Measurements from ENCODE around the gene RANBP3.
"Not testable (repeated sequence)": the region's sequence is repeated elsewhere in the genome, so short reads cannot be mapped to it uniquely, and the experiment has no call there.

DNA sequence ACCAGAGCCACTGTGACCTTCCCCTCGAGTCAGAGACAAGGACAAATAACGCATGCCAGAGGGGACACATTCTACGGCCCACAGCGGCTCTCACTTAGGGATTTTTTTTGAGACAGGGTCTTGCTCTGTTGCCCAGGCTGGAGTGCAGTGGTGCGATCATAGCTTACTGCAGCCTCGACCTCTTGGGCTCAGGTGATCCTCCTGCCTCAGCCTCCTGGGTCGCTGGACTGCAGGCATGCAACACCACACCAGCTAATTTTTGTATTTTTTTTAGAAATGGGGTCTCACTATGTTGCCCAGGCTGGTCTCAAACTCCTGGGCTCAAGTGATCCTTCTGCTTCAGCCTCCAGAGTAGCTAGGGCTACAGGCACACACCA, 28.1 kb upstream of the RANBP3 start:
- TF ChIP-seq YY1, ZNF514, KLF16 (tag by site-specific recombination; IDR thresholded peaks at IDR 0.05): not testable (repeated sequence)
- TF ChIP-seq, protein P1, sequence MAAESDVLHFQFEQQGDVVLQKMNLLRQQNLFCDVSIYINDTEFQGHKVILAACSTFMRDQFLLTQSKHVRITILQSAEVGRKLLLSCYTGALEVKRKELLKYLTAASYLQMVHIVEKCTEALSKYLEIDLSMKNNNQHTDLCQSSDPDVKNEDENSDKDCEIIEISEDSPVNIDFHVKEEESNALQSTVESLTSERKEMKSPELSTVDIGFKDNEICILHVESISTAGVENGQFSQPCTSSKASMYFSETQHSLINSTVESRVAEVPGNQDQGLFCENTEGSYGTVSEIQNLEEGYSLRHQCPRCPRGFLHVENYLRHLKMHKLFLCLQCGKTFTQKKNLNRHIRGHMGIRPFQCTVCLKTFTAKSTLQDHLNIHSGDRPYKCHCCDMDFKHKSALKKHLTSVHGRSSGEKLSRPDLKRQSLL (tag by site-specific recombination; IDR thresholded peaks at IDR 0.05): not testable (repeated sequence)
- TF ChIP-seq, protein P2, sequence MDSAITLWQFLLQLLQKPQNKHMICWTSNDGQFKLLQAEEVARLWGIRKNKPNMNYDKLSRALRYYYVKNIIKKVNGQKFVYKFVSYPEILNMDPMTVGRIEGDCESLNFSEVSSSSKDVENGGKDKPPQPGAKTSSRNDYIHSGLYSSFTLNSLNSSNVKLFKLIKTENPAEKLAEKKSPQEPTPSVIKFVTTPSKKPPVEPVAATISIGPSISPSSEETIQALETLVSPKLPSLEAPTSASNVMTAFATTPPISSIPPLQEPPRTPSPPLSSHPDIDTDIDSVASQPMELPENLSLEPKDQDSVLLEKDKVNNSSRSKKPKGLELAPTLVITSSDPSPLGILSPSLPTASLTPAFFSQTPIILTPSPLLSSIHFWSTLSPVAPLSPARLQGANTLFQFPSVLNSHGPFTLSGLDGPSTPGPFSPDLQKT (IDR thresholded peaks at IDR 0.05; ENCODE audit: borderline replicate concordance, low read depth, low read length): not testable (repeated sequence)
- TF ChIP-seq, protein P3, sequence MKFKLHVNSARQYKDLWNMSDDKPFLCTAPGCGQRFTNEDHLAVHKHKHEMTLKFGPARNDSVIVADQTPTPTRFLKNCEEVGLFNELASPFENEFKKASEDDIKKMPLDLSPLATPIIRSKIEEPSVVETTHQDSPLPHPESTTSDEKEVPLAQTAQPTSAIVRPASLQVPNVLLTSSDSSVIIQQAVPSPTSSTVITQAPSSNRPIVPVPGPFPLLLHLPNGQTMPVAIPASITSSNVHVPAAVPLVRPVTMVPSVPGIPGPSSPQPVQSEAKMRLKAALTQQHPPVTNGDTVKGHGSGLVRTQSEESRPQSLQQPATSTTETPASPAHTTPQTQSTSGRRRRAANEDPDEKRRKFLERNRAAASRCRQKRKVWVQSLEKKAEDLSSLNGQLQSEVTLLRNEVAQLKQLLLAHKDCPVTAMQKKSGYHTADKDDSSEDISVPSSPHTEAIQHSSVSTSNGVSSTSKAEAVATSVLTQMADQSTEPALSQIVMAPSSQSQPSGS (tag by site-specific recombination; IDR thresholded peaks at IDR 0.05; ENCODE audit: low read depth): not testable (repeated sequence)
